CD4-positive, CD25-positive, alpha-beta regulatory T cell (primary cell): ENCODE data around the gene CTNNA2. TPM values are rescaled to one million over a fixed set of nuclear protein-coding genes. Genes with fewer than 3 reads are reported as not detected.

ENCODE experiments used
- ATAC-seq, 2 donors: fragments of 150-1000 bp; cut with Tn5 transposase; one replicate each; pipeline ENCODE4 v1.10.0; 2021; ENCODE audit warnings: low read depth in 2 of 2, moderate number of reproducible peaks in 2 of 2, moderate library complexity in 1 of 2
- DNase-seq, 3 donors: peaks; one replicate each; pipeline versions ENCODE4 v3.0.0 to v3.0.0-alpha.2; 2012 to 2022; ENCODE audit warnings: mixed read lengths in 1 of 3
- H3K27ac ChIP-seq: one replicate; pipeline ENCODE4 v1.7.0; 2013; ENCODE audit warnings: mild to moderate bottlenecking, low read length; ENCODE audit not compliant: insufficient read depth, poor library complexity, severe bottlenecking
- H3K27me3 ChIP-seq: one replicate; pipeline ENCODE4 v1.7.0; 2013; ENCODE audit warnings: low read length; ENCODE audit not compliant: control insufficient read depth, insufficient read depth
- H3K36me3 ChIP-seq: one replicate; pipeline ENCODE4 v1.7.0; 2013; ENCODE audit warnings: mild to moderate bottlenecking, low read length, moderate library complexity; ENCODE audit not compliant: control insufficient read depth, insufficient read depth
- H3K4me1 ChIP-seq: 2 replicates; pipeline ENCODE4 v1.7.0; 2013; ENCODE audit warnings: mild to moderate bottlenecking, low read length; ENCODE audit not compliant: insufficient read depth, control insufficient read depth, poor library complexity, severe bottlenecking
- H3K4me3 ChIP-seq: one replicate; pipeline ENCODE4 v1.7.0; 2013; ENCODE audit warnings: low read depth, mild to moderate bottlenecking, low read length, moderate library complexity
- H3K9me3 ChIP-seq, 2 experiments: 1 replicate in 1 of 2; 2 replicates in 1 of 2; pipeline ENCODE4 v1.7.0; 2013; ENCODE audit warnings: low read length in 2 of 2, mild to moderate bottlenecking in 1 of 2, moderate library complexity in 1 of 2; ENCODE audit not compliant: control insufficient read depth in 2 of 2
- H3K27ac Mint-ChIP-seq, 3 donors: one replicate each; pipeline ENCODE4 v1.8.0; 2020 to 2022; ENCODE audit warnings: mild to moderate bottlenecking in 3 of 3, mixed read lengths in 3 of 3, moderate library complexity in 2 of 3
- H3K27me3 Mint-ChIP-seq: one replicate; pipeline ENCODE4 v1.8.0; 2022; ENCODE audit warnings: mild to moderate bottlenecking, mixed read lengths
- H3K36me3 Mint-ChIP-seq: one replicate; pipeline ENCODE4 v1.8.0; 2020; ENCODE audit warnings: mixed read lengths
- H3K4me1 Mint-ChIP-seq, 4 donors: one replicate each; pipeline ENCODE4 v1.8.0; 2020 to 2022; ENCODE audit warnings: mixed read lengths in 4 of 4, mild to moderate bottlenecking in 1 of 4
- H3K4me3 Mint-ChIP-seq, 4 donors: one replicate each; pipeline ENCODE4 v1.8.0; 2020 to 2022; ENCODE audit warnings: mild to moderate bottlenecking in 4 of 4, mixed read lengths in 4 of 4, moderate library complexity in 3 of 4
- H3K9me3 Mint-ChIP-seq, 7 donors: one replicate each; pipeline ENCODE4 v1.8.0; 2020 to 2022; ENCODE audit warnings: mixed read lengths in 7 of 7, mild to moderate bottlenecking in 3 of 7, moderate library complexity in 2 of 7
- polyA plus RNA-seq, 4 donors: library from polyadenylated mRNA; unstranded; fragments of 300-500 nt; fragmentation: Illumina TruSeq; gene quantifications; one replicate each; pipeline ENCODE4 v1.2.3, GENCODE V29; 2021
- total RNA-seq: library from RNA; stranded (reverse); gene quantifications from one replicate; pipeline ENCODE4 v1.2.3, GENCODE V29; 2022

CTNNA2 gene
- total and polyA plus RNA-seq, 5 donors from 2014 or later = not detected

- H3K36me3 ChIP-seq = no peaks in the 10 kb centered on the region
- Mint-ChIP-seq H3K4me3 (no peak overlapping the region), H3K27me3 (no peaks in the 10 kb centered on the region)
Observed at GRCh38 chr2:79915455-79915854, 402.6 kb downstream of the CTNNA2 start.

GRCh38 chr2:79916285-79916684, 403.4 kb downstream of the CTNNA2 start:
- peaks cover 4 to 27% (median 13%) of the 10 kb centered on the region in 7 donors for H3K9me3 Mint-ChIP-seq
- H3K4me3 Mint-ChIP-seq = no peak overlapping the region
- Histone ChIP-seq H3K4me3 (no peak overlapping the region), H3K27ac (no peak overlapping the region), H3K4me1 (no peaks in the 10 kb centered on the region), H3K36me3 (no peaks in the 10 kb centered on the region), H3K9me3 (no peaks in the 10 kb centered on the region), H3K27me3 (no peaks in the 10 kb centered on the region)
- peaks cover 0 to 4% (median 0%) of the 10 kb centered on the region in 4 donors for H3K4me1 Mint-ChIP-seq
- ATAC-seq (no peak), DNase-seq (no peak)
- no peaks in the 10 kb centered on the region for H3K27me3 Mint-ChIP-seq
- H3K36me3 Mint-ChIP-seq = no peaks in the 10 kb centered on the region
- H3K27ac Mint-ChIP-seq = no peak overlapping the region

More at GRCh38 chr2:79915455-79915854, 402.6 kb downstream of the CTNNA2 start:
- no peak for DNase-seq
- H3K4me3 ChIP-seq = no peak overlapping the region
- Mint-ChIP-seq H3K36me3 (no peaks in the 10 kb centered on the region), H3K4me1 (peaks cover 0 to 4% (median 0%) of the 10 kb centered on the region in 4 donors), H3K27ac (no peak overlapping the region), H3K9me3 (peaks cover 4 to 26% (median 13%) of the 10 kb centered on the region in 7 donors)
- no peaks in the 10 kb centered on the region for H3K4me1 ChIP-seq
- no peaks in the 10 kb centered on the region for H3K9me3 ChIP-seq
- no peak for ATAC-seq
- H3K27me3 ChIP-seq = no peaks in the 10 kb centered on the region
- no peak overlapping the region for H3K27ac ChIP-seq

- H3K4me3 ChIP-seq = no peak overlapping the region
- peaks cover 4 to 20% (median 10%) of the 10 kb centered on the region in 7 donors for H3K9me3 Mint-ChIP-seq
- H3K4me1 Mint-ChIP-seq = peaks cover 0 to 4% (median 0%) of the 10 kb centered on the region in 4 donors
- no peaks in the 10 kb centered on the region for H3K9me3 ChIP-seq
- no peaks in the 10 kb centered on the region for H3K36me3 Mint-ChIP-seq
- H3K27ac ChIP-seq = no peak overlapping the region
- H3K27me3 ChIP-seq = no peaks in the 10 kb centered on the region
- no peak overlapping the region for H3K27ac Mint-ChIP-seq
- H3K4me1 ChIP-seq = no peaks in the 10 kb centered on the region
- no peaks in the 10 kb centered on the region for H3K36me3 ChIP-seq
- DNase-seq (no peak), ATAC-seq (no peak)
- no peak overlapping the region for H3K4me3 Mint-ChIP-seq
- no peaks in the 10 kb centered on the region for H3K27me3 Mint-ChIP-seq
Observed at GRCh38 chr2:79920512-79921076, 407.7 kb downstream of the CTNNA2 start.

GRCh38 chr2:79929624-79930023, 416.8 kb downstream of the CTNNA2 start:
- Histone ChIP-seq H3K9me3 (no peaks in the 10 kb centered on the region), H3K4me1 (no peaks in the 10 kb centered on the region), H3K4me3 (no peak overlapping the region), H3K27ac (no peak overlapping the region), H3K36me3 (no peaks in the 10 kb centered on the region), H3K27me3 (no peaks in the 10 kb centered on the region)
- Mint-ChIP-seq H3K4me3 (no peak overlapping the region), H3K27me3 (no peaks in the 10 kb centered on the region), H3K27ac (no peak overlapping the region), H3K9me3 (peaks cover 0 to 5% (median 3%) of the 10 kb centered on the region in 7 donors), H3K4me1 (no peaks in the 10 kb centered on the region), H3K36me3 (no peaks in the 10 kb centered on the region)
- ATAC-seq = no peak
- DNase-seq = no peak

GRCh38 chr2:79935046-79935732, 422.3 kb downstream of the CTNNA2 start:
- Mint-ChIP-seq H3K27ac (no peak overlapping the region), H3K9me3 (peaks cover 0 to 7% (median 2%) of the 10 kb centered on the region in 7 donors), H3K27me3 (no peaks in the 10 kb centered on the region), H3K36me3 (no peaks in the 10 kb centered on the region), H3K4me3 (no peak overlapping the region), H3K4me1 (no peaks in the 10 kb centered on the region)
- Histone ChIP-seq H3K4me3 (no peak overlapping the region), H3K27me3 (no peaks in the 10 kb centered on the region), H3K9me3 (no peaks in the 10 kb centered on the region), H3K27ac (no peak overlapping the region), H3K36me3 (no peaks in the 10 kb centered on the region), H3K4me1 (no peaks in the 10 kb centered on the region)
- ATAC-seq (no peak), DNase-seq (no peak)

- Histone ChIP-seq H3K9me3 (no peaks in the 10 kb centered on the region), H3K27me3 (no peaks in the 10 kb centered on the region), H3K4me1 (no peaks in the 10 kb centered on the region), H3K36me3 (no peaks in the 10 kb centered on the region), H3K4me3 (no peak overlapping the region), H3K27ac (no peak overlapping the region)
- H3K4me3 Mint-ChIP-seq = no peak overlapping the region
- no peaks in the 10 kb centered on the region for H3K36me3 Mint-ChIP-seq
- no peaks in the 10 kb centered on the region for H3K27me3 Mint-ChIP-seq
- peaks cover 0 to 7% (median 2%) of the 10 kb centered on the region in 7 donors for H3K9me3 Mint-ChIP-seq
- DNase-seq (peak in 1 of 3 donors; percentile 22), ATAC-seq (no peak)
- no peak overlapping the region for H3K27ac Mint-ChIP-seq
- no peaks in the 10 kb centered on the region for H3K4me1 Mint-ChIP-seq
Observed at GRCh38 chr2:79935771-79936657, 423.2 kb downstream of the CTNNA2 start.

GRCh38 chr2:79936715-79937114, 423.9 kb downstream of the CTNNA2 start:
- Mint-ChIP-seq H3K4me1 (no peaks in the 10 kb centered on the region), H3K36me3 (no peaks in the 10 kb centered on the region), H3K27me3 (no peaks in the 10 kb centered on the region), H3K9me3 (peaks cover 0 to 7% (median 2%) of the 10 kb centered on the region in 7 donors), H3K27ac (no peak overlapping the region), H3K4me3 (no peak overlapping the region)
- no peaks in the 10 kb centered on the region for H3K4me1 ChIP-seq
- no peak overlapping the region for H3K27ac ChIP-seq
- H3K4me3 ChIP-seq = no peak overlapping the region
- H3K9me3 ChIP-seq = no peaks in the 10 kb centered on the region
- H3K27me3 ChIP-seq = no peaks in the 10 kb centered on the region
- DNase-seq (no peak), ATAC-seq (no peak)
- H3K36me3 ChIP-seq = no peaks in the 10 kb centered on the region
